ENCODE data around the gene LYPLAL1.
"Not testable (repeated sequence)": the region's sequence is repeated elsewhere in the genome, so short reads cannot be mapped to it uniquely, and the experiment has no call there.

The LYPLAL1 gene

GRCh38 chr1:219220945-219221344, 47.3 kb downstream of the LYPLAL1 start:
- DNase-seq = no peak

GRCh38 chr1:219223496-219223895, 49.8 kb downstream of the LYPLAL1 start:
- DNase-seq = no peak

DNA sequence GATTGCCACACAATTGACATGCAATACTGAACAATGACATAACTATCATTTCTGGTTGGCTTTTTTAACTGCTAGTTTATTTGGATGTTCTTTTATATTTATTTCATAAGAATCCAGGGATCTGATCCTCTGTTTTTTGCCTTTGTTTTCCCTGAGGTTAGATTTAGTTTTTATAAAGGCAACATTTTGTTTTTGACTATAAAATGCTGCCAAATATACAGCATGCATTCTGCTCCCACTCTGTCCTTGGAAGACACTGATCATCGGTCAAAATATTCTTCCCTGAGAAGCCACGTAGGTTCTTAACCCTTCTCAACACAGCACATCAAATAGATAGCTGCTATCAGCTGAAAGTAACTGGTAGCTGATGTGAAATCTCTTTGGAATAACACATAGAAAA, 52.5 kb downstream of the LYPLAL1 start:
- DNase-seq = no peak

- no peak for DNase-seq
Observed at GRCh38 chr1:219227360-219228057, 53.8 kb downstream of the LYPLAL1 start.

DNA sequence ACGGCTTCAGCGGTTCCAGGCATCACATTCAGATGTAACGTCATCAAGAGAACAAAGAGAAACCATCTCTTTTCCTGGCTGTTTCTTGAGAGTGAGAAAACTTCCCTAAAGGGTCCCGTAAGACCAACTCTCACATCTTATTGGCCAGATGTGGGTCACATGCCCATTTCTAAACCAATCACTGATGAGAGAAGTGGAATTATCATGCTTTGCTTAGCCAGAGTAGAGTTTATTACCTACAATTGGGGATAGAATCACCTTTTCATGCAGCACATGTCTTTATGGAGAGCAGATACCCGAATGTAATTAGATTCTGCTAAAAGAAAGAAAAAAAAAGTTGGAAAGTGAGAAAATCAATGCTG, 54.4 kb downstream of the LYPLAL1 start:
- no peak for DNase-seq

GRCh38 chr1:219232890-219233289, 59.2 kb downstream of the LYPLAL1 start:
- DNase-seq = no peak

DNA sequence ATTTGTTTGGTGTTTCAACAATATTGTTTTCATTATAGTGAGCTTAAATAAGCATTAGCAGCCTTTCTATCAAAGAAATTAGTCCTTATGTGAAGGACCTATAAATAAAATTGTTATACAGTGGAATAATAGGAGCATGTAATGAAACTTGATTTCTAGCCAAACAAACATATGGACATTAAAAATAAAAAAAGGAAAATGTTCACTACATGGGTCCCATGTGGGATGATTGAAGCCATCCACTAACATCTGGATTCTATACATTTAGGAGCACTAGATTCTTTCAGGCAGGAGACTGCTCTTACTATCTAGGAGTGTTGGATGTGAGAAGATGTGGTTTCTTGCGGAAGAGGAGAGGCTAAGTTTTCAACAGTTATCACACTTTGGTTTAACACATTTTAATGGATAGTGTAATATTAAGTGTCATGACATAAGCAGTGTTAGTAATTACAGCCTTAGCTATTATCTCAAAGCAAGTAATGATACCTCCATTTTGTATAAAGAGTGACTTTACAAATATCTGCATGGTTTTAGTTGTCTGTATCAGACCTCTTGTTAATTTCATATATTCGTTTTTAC, 62.3 kb downstream of the LYPLAL1 start:
- no peak for DNase-seq

DNA sequence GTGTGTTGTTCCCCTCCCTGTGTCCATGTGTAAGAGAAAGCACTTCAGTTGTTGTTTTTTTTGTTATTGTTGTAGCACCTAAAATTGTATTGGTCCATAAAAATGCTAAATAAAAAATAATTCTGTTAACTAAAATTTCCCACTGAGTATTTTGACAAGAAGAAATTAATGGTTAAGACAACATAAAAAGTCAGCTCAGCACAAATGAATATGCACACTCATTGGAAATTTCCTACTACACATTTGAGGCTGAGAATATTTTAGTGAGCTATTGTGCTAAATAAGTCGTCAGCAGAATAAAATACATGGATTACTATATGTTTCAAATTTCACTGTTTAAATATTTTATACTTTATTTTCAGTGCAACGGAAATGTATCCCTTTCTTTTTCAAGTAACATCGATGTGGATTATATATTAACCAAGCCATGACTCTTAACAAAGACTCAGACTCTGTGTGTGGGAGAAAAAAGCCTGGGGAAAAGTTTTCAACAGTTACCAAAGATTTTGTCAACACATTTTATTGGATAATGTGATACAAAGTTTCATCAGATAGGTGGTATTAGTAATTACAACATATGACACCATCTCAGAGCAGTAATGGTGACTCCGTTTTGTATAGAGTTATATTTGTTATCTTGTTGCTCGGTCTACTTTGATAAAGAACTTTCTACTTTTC, 63.4 kb downstream of the LYPLAL1 start:
- no peak for DNase-seq

- DNase-seq = no peak
Observed at GRCh38 chr1:219239518-219239917, 65.8 kb downstream of the LYPLAL1 start.

DNA sequence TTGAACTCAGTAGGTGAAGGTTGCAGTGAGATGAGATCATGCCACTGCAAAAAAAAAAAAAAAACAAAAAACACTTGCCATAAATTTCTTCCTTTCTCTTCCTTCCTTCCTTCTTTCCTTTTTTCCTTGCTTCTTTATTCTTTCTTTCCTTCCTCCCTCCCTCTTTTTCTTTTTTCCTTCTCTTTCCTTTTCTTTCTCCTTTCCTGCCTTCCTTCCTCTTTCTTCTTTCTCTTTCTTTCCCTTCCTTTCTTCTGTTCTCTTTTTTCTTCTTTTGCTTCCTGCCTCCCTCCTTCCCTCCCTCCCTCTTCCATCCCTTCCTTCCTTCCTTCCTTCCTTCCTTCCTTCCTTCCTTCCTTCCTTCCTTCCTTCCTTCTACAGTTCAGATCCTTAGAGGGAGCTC, 71.2 kb downstream of the LYPLAL1 start:
- DNase-seq = no peak

GRCh38 chr1:219247441-219247840, 73.8 kb downstream of the LYPLAL1 start:
- DNase-seq = no peak

GRCh38 chr1:219250468-219250867, 76.8 kb downstream of the LYPLAL1 start:
- not testable (repeated sequence) for DNase-seq

DNA sequence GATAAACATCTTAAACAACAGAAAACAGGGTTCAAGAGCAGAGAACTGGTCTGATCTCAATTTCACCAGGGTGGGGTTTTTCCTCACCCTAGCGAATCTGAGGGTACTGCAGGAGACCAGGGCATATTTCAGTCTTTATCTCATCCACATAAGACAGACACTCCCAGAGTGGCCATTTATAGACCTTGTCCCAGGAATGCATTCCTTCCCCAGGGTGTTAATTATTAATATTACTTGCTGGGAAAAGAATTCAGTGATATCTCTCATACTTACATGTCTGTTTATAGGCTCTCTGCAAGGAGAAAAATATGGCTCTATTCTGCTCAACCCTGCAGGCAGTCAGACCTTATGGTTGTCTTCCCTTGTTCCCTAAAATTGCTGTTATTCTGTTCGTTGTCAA, 84.1 kb downstream of the LYPLAL1 start:
- DNase-seq = no peak

- DNase-seq = no peak
Observed at GRCh38 chr1:219261454-219261853, 87.8 kb downstream of the LYPLAL1 start.

Data from suppressor macrophage treated with lipopolysaccharide for 1 hour (primary cell).